Superior temporal gyrus (tissue), 1 donor: Measurements from ENCODE around the gene SH3YL1.

Source experiments
- DNase-seq: peaks from one replicate; pipeline ENCODE4 v3.0.0-alpha.2; 2016; ENCODE audit errors: extremely low spot score

The SH3YL1 gene, protein sequence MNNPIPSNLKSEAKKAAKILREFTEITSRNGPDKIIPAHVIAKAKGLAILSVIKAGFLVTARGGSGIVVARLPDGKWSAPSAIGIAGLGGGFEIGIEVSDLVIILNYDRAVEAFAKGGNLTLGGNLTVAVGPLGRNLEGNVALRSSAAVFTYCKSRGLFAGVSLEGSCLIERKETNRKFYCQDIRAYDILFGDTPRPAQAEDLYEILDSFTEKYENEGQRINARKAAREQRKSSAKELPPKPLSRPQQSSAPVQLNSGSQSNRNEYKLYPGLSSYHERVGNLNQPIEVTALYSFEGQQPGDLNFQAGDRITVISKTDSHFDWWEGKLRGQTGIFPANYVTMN

DNA sequence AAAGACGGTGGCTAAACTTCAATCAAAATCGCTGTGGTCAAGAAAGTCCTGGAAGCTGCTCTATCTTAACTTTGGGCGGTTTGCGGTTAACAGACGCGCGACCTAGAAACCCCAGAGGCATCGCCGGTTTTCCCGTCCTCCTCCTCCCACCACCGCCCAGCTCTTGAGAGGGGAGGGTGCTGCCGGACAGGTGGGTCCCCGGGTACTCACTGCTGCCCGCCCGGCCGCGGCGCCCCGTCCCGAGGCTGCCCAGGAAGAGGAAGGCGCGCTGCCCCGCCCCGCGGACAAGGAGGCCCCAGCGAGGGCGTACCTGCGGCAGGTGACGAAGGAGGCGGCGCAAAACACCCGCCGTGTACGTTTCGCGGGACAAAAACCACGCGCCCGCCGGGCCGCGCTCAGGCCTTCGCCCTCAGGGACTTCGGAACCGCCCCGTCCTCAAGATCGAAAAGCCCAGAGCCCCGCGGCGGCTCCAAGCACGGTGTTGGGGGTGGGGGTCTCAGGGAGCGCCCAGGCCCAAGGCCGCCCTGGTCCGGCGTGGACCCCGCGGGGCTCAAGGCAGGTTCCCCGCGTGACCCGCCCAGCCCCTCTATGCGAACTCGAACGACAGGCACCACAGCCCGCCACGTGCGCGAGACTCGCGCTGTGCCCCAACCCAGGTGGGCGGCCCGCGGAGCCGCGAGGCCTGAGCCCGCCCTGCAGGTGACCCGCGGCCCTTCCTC is at the start of gene SH3YL1:
TSS of gene SH3YL1 (minus strand) at position 259 of the 719 bp plus-strand sequence. CDS start at position 211, 48 bp downstream.
- no peak for DNase-seq

DNA sequence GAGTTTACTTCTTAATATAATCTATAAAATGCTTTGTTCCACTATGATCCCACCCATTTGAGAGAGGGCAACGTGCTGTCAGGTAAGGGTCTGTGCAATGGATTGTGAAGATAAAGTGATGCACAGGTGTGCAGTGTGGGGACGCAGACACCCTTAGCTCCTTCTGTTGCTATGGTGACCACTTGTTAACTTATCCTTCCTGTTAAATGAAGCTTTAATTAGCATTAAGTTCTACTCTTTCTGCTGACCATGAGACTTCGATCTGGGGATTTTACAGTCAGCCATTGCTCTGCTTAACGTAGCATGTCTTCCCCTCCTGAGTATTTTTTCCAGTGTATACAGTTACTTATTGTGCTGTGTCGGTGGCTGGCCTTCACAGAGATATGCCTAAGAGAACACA is 47.2 kb upstream of the SH3YL1 start:
- DNase-seq, result no peak

DNA sequence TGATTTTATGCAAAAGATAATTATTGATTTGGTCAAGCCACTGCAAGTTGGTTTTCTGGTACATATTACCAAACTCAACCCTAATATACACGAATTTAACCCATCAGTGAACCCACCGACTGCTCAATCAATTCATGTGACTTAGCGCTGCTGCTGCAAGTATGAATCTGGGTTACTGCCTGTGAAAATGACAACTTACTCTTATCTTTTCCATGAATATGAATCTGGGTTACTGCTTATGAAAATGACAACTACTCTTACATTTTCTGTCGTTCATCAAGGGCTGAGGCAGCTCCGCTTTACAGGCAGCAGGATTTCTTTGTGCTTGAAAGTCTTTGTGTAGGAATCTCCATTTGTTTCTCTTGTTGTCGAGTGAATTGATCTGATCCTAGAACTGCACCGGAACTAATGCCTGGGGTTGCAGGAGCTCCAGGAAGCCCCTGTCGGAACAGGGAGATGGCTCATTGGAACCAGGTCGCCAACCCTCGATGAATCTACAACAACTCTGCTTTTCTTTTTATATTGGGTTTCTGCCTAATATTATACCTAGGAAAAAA is 46.2 kb upstream of the SH3YL1 start:
- no peak for DNase-seq

DNA sequence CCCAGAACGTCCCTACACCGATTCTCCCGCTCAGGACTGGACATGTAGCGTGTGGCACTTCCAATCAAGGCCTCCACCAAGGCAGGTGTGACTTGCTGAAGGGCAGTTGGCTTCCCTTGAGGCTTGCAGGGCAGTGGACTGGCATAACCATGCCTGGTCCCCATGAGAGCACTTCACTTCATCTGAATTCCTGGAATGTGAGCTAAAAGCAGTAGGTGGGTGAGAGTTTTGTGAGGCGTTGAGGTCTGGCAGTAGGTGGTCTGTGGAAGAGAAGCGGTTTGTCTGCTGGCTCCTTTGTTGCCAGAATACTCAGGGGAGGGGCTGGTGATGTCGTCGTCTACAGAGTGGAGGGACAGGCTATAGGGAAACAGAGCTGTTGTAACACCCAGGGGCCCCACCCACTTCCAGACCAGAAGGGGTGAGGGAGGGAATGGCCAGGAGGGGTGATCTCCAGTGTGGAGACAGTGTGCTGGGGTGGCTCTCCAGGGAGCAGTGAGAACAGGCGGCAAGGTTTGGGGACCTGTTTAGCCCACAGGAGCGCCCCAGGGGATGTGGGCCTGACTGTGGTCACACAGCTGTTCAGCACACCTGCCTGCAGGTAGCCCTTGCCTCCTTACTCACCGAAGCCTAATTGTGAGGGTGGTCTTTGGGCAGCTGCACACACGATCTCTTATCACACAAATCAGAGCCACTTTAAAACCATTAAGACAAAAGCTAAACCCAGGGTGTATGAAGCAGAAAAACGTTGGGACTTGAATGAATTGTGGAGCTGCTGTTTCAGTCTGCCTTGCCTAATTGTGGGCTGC is 45.5 kb upstream of the SH3YL1 start:
- no peak for DNase-seq

DNA sequence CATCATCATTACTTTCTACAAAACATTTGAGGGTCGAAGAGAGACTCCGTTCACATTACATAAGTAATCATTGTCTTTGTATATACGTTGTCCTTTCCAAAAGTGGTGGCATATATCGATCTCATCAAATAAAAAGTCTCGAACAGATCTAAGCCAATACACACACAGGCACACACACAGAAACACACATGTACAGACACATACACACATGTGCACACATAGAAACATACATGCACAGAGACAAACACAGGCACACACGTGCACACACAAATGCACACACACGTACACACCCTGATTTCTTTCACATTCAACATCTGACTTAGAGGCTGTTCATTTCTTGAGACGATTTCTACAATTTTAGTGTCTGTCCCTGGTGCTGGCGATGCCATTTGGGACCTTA is 41.5 kb upstream of the SH3YL1 start:
- DNase-seq, result no peak

DNA sequence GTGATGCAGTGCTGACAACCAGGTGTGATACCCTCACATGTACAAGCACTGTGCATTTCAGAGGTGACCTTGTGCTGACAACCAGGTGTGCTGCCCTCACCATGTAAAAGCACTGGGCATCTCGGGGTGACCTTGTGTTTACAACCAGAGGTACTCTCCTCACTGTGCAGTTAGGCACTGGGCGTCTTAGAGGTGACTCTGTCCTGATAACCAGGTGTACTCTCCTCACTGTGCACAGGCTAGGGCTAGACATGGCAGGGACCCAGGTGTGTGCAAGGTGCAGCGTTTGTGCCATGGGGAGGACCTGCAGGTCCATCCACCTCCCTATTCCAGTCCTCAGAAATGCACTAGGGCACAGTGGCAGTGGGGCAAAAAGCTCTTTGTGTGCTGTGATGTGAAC is 32.5 kb upstream of the SH3YL1 start:
- no peak for DNase-seq

DNA sequence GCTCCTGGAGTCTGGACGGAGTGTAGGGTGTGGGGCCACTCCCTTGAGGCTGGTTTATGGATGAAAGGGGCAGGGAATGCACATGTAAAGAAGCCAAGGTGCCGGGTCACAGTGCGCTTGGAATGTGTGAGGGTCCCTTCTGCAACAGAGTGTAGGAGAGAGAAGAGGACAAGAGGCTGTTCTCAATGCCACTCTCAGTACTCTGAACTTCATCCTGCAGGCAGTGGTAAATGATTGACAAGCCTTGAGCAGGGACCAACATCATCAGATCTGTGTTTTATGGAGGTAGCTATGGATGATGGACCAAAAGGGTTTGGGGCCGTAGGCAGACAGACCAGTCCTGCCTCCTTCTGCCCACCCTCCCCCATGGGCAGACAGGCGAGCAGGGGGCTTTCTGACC is 31.3 kb upstream of the SH3YL1 start:
- no peak for DNase-seq

DNA sequence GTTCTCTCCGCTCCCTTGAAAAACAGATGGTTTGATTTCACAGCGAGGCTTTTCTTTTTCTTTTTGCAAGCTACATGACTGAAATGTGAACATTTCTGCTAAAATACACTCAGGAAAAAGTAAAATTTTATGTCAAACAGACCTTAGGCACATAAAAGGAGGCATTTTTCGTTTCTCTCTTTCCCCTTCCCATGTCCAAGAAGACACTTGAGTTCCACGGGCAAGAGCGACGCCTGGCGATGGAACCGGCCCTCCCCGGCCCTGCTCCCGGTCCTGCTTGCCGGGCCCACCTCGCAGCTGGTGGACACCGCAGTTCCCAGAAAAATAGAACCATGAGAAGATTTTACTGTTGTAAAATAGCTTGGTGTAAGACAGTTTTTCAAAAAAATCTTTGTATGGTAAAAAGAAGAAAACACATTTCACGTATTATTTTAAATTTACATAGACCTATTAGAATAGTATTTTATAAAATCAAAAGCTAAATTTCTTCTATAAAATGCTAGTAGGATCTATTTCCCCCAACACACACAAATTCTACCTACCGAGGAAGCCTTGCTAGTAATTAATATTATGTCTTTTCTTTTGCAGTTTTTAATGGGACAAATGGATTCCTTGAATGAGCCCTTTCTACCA is 26.4 kb upstream of the SH3YL1 start:
- peak; percentile 89 for DNase-seq

DNA sequence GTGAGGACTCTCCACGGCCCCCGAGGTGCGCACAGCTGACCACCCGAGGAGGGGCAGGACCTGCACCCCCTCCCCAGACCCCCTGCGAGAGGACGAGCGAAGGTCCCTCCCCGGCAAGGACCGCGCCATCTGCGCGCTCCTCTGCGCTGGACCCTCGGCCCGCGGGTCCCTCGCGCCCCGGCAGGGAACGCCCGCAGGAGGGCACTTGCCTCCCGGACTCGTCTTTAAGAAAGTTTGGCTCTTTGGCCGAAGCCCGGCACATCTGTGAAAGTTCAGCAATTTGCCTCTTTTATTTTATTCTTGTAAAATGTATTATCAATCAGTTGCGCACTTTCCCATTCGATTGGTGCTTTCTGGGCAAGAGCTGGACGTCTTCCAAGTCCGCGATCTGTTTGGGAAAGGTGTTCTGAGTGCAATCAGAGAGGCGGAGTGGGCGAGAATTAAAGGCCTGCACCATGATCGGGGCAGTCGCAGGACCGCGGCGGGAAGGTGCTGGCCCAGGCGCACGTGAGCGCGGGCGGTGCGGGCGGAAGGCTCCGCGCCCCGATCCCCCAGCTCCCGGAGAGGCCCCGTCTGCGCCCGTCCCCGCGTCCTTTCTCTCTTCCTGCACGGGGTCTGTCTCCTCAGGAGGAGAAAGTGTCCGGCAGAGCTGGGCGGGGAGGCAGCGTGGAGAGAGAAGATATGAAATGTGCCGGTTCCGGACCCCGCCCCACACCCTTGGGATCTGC is 25.7 kb upstream of the SH3YL1 start:
- peak; percentile 29 for DNase-seq

DNA sequence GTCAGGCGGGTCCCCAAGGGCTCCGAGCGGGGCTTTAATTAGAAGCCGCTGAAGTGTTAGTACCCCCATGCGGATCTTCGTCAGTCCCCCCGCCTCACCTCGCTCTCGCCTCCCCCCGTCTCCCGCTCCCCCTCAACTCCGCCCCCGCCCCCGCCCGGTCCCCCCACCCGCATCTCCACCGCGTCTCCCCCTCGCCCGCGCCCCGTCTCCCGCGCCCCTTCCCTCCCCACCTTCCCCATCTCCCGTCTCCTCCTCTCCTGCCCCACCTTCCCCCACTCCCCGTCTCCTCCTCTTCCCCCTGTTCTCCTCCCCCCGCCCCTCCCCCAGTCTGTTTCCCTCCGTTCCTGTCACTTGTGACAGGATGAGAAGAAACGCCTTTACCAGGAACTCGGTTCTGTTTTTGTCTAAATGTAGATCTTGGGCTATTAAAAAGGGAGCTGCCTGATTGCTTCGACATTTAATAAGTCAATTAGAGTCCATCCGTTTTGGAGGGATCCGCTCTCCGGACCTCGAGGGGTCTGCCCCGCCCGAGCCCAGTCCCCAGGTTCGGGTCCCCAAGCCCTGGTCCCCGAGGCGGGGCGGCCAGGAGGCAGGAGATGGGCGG is 25.0 kb upstream of the SH3YL1 start:
- no peak for DNase-seq

DNA sequence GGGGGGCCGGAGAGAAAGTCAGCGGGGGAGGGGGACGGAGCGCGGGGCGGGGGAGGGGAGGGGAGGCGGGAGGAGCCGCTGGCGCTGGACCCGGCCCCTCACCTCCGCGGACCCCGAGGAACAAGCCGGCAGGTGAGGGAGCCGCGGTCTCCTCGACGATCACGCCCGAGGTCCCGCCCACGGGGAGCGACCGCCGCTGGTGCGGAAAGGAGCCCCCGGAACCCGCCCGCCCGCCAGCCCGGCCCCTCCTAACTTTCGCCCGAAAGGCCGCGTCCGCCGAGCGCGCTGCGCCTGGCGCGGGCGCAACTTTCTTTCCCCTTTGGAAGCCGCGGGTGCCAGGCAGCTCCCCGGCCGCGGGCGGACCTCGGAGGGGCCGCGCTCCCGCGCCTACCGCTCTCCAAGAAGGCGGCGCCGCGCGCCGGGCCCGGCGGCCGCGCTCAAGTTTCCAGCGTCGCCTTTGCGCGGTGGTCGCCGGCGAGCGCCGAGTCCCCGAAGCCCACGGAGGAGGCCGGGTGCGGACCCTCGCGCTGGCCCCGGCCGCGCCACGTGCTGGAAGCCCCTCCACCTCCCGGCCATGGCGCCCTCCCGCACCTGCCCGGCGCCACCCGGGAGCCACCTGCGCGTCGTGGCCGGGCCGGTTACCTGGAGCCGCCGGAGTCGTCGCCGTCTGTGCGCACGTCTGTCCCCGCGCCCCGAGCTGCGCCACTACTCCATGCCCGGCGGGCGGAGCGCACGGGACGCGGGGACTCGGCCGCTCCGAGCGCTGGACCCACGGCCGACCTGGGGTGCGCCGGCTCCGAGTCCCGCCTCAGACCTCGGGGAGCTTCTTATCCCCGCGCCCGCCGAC is 24.3 kb upstream of the SH3YL1 start, which contains the start of gene ALKAL2:
TSS of gene ALKAL2 (minus strand) at position 181 of the 847 bp plus-strand sequence. CDS start 256 bp downstream, outside the sequence.
- no peak for DNase-seq

DNA sequence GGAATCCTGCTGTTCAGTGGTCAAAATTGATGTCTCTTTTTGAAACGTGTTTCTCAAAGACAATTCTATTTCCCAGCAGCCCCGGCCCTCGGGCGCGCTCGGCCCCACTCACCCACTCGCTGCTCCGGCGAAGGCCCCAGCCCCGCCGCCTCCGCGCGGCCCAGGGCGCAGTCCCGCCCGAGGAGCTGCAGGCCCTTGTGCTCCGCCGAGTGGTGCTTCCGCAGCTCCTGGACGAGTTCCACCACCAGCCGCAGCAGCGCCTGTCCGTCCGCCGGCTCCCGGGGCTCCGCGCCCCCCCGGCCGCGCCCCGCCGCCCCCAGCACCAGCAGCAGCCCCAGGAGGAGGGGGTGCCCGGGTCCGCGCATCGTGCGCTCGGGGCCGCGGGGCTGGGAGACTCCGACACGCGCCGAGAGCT is 23.6 kb upstream of the SH3YL1 start:
- no peak for DNase-seq

DNA sequence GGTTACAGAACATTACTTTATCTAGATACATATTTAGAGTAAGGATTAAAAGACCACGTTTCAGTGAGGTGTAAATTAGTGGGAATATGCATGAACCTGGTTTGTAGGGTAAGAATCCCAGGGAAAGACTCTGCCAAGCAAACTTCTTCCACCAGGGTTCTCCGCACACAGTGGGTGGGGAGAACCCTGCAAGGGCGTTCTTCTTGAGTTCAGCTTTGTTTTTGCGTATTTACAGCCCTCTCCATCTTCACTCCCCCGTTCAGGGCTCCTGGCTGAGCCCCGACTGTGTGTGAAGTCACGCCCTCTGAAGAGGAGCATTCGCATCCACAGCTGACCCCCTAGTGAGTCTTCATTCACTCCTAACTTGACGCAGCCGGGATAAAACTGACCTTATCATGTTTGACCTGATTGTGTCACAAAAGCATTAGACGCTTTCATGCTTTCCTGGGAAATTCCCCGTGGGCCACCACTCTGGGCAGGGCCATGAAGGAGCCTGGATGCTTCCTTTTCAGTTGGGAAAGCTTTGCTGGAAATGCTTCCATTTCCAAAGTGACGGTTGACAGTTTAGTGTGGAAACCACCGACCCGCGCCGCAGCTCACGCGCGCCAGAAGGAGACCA is 23.1 kb upstream of the SH3YL1 start:
- no peak for DNase-seq

DNA sequence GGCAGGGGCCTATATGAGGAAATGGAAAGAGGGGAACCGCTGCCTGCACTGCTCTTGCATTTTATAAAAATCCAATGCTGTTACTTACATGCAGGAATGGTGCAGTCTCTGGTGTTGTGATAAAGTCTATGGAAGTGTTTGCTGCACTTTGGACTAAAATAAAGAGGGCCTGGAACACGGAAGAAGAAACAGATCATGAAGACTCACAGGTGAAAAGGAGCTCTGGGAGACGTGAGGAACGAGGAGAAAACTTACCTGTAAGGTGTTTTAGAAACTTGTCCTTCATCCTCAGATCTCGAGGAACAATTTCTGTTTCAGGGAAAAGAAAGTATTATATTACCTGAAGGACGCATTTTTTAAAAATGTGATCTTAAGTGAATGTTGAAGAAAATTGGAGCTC is 22.2 kb upstream of the SH3YL1 start:
- DNase-seq, result no peak

DNA sequence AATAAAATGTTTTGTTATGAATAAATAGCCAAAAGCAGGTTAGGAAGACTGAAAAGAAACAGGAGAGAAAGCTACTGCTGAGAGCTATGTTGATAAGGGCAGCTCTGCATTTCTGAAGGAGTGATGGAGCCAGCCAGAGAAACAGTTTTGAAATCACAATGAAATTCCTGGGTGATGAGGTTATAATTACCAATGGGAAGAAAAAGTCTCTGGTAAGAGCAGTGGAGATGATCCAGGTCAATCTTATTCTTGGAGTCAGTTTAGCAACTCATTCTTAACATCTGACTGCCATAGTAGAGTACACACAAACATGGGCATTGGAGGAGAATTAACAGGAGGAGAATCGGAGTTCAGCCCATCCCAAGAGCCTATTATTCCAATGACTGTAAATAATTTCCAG is 21.7 kb upstream of the SH3YL1 start:
- DNase-seq, result no peak

DNA sequence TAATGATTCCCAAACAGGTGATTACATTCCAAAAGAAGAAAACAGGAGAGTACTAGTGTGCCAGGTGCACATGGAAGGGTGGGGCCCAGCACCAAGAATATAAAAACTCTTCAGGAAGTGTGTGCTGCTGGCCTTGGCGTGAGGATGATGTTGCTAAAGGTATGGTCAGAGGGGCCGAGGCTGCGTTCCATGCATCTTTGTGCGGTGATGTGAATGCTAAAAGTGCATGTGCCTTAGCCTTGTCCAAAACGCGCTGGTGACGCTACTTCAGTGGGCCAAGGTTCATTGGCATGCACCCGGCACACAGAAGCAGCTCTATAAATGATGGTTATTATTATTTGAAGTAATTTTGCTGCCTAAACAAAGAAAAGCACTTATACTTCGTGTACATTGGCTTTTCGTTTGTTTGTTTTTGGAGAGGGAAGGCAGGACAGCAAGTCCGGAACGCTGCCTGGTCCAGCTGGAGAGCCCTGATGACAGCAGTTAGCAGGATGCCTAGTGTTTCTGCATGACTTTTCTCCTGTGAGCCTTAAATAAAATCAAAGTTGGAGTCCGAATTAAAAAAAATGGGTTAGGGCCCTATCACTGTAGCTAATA is 21.2 kb upstream of the SH3YL1 start:
- DNase-seq, result no peak

DNA sequence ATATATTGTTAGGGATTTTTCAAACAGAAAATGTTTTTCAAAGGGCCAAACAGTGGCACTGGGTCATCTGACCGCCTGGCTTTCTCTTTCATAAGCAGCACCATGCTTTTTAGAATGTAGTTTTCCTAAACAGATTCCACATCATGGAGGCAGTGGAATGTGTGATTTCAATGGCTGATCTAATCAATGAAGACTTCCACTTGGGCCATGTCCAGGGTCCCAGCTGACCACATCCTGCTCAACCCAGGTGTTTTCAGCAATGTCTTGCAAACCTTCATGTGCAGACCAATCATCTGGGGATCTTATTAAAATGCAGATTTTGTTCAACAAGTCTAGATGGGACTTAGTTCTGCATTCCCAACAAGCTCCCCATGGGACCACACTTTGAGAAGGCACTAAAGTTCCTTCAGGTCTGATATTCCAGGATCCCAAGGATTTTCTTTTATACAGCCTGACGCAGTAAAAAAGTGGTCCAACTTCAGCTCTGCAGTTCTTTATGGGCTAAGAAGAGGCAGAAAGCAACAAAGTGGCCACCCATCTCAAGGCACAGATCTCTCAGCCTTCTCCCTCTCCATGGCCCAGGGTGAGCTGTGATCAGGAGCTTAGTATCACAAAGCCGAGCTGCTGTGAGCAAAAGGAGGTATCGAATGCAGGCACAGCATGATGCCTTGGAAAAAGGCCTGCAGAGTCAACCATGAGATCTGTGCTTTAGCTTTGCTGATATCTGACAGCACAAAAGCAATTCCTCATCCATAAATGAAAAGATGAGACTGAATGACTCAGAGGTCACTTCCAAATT is 20.4 kb upstream of the SH3YL1 start:
- no peak for DNase-seq
